NCI-H345 treated with DMSO at 0.1 percent for 48 hours (cell line): Measurements from ENCODE around the gene RNF40.
"Not testable (repeated sequence)": the region's sequence is repeated elsewhere in the genome, so short reads cannot be mapped to it uniquely, and the experiment has no call there.

Experiments
- DNase-seq: peaks from one replicate; lab custom pipeline; 2025; ENCODE audit not compliant: unreplicated experiment; lab: John Stamatoyannopoulos, UW

Gene RNF40

GRCh38 chr16:30780549-30780948, 18.4 kb downstream of the RNF40 start:
- DNase-seq: no peak

- no peak for DNase-seq
These were observed 20.6 kb downstream of the RNF40 start for GRCh38 chr16:30782486-30783279.

- DNase-seq: no peak
These were observed 21.4 kb downstream of the RNF40 start for GRCh38 chr16:30783280-30784109.

GRCh38 chr16:30784215-30784614, 22.1 kb downstream of the RNF40 start:
- DNase-seq: no peak

GRCh38 chr16:30785126-30786106, 23.3 kb downstream of the RNF40 start:
- DNase-seq: no peak

- peak; percentile 22 for DNase-seq
These were observed 24.2 kb downstream of the RNF40 start for GRCh38 chr16:30786115-30786935.

GRCh38 chr16:30786936-30787612, 25.0 kb downstream of the RNF40 start, which contains the start of gene ZNF629:
TSS of gene ZNF629 (minus strand) at chr16:30787205. CDS start at chr16:30784482, 2,723 bp downstream.
- DNase-seq: peak; percentile 42

- DNase-seq: no peak
These were observed 25.7 kb downstream of the RNF40 start for GRCh38 chr16:30787613-30788378.

GRCh38 chr16:30793508-30794069, 31.5 kb downstream of the RNF40 start:
- DNase-seq: no peak

GRCh38 chr16:30794634-30795033, 32.5 kb downstream of the RNF40 start:
- DNase-seq: no peak

GRCh38 chr16:30797670-30798309, 35.7 kb downstream of the RNF40 start:
- DNase-seq: no peak

- DNase-seq: no peak
These were observed 40.8 kb downstream of the RNF40 start for GRCh38 chr16:30802936-30803335.

- no peak for DNase-seq
These were observed 42.9 kb downstream of the RNF40 start for GRCh38 chr16:30805056-30805369.

- DNase-seq: peak; percentile 69
These were observed 43.4 kb downstream of the RNF40 start for GRCh38 chr16:30805370-30806169.

GRCh38 chr16:30808146-30808545, 46.0 kb downstream of the RNF40 start:
- no peak for DNase-seq

- DNase-seq: not testable (repeated sequence)
These were observed 46.8 kb downstream of the RNF40 start for GRCh38 chr16:30808890-30809426.

GRCh38 chr16:30809675-30810074, 47.6 kb downstream of the RNF40 start:
- not testable (repeated sequence) for DNase-seq
